GM11168 (cell line): ENCODE data around the gene DNAH14.
"Not testable (repeated sequence)": the region's sequence is repeated elsewhere in the genome, so short reads cannot be mapped to it uniquely, and the experiment has no call there.

ENCODE experiments used
- in situ Hi-C: fragments of 300-500 bp; cut with MboI; formaldehyde crosslinking; loops from one replicate; pipeline ENCODE4 v1.12.0; 2022; ENCODE audit warnings: low sequenced_read_pairs; ENCODE audit not compliant: unreplicated experiment

The DNAH14 gene

DNA sequence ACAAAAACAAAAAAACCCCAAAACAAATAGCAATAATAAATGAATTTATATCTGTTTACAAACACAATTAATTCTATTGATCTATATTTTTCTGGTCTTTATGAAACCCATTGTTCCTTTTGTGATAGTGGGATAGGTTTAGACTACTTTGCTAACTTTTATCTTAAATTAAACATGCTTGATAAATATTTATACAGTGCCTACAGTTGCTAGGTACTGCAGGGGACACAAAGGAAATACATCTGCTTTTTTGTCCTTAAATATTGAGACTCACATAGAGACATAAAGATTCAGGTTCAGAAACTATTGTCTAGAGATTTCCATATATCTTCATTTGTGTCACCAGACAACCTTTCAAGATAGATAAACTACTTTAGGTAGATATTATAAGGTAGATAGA is 8.5 kb upstream of the DNAH14 start:
- in situ Hi-C loops: no loop called here

DNA sequence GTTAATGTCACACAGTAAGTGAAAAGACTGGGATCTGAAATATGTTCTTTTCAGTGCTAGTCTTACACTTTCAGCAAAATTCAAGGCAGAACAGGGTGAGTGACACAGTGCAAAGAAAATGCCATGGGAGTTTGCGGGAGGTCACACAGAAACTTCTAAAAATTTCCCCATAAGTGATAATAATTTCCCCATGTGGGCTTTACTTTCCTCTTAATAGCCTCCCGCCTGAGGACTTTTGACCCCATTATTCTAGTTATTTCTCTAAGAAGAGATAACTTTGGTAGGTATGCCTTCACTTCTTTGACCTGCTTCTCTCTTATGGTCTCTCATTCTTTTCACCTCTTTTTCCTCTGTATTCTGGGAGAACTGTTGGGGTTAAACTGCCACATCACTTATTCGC is 8.1 kb upstream of the DNAH14 start:
- in situ Hi-C loops: no loop called here

- in situ Hi-C loops: no loop called here
These were observed 6.9 kb upstream of the DNAH14 start for GRCh38 chr1:224922404-224923164.

- in situ Hi-C loops: no loop called here
These were observed 5.7 kb upstream of the DNAH14 start for GRCh38 chr1:224923726-224924125.

DNA sequence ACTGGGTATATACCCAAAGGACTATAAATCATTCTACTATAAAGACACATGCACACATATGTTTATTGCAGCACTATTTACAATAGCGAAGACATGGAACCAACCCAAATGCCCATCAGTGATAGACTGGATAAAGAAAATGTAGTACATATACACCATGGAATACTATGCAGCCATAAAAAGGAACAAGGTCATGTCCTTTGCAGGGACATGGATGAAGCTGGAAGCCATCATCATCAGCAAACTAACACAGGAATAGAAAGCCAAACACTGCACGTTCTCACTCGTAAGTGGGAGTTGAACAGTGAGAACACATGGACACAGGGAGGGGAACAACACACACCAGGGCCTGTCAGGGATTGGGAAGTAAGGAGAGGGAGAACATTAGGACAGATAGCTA is 1.8 kb upstream of the DNAH14 start:
- in situ Hi-C loops: not testable (repeated sequence)

DNA sequence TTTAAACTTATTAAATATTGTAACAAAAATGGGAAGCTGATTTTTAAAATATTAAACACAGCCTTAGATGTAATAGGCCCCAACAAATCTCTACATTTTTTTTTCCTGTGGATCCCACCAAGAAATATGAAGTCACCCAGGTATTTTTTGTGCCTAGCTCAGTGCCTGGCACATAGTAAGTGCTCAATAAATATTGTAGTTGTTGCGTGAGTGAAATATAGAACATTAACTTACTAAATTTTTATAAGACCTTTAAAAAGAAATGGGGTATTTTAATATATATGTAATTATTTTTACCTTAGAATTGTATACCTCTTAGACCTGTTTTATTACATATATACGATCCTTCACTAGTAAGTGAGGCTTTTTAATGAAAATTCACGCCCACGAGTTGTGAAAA is 569 bp upstream of the DNAH14 start:
- in situ Hi-C loops: no loop called here

DNA sequence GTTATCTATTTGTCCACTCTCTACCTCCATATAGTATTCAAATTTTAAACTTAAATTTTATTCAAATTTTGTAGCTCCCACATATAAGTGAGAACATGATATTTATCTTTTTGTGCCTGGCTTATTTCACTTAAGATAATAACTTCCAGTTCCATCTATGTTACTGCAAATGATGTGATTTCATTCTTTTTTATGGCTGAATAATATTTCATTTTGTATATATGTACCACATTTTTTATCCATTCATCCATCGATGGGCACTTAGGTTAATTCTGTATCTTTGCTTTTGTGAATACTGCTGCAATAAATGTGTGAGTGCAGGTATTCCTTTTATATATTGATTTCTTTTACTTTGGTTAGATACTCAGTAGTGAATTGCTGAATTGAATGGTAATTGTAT is 2.1 kb downstream of the DNAH14 start:
- in situ Hi-C loops: no loop called here

- in situ Hi-C loops: no loop called here
These were observed 3.3 kb downstream of the DNAH14 start for GRCh38 chr1:224932607-224933249.

- in situ Hi-C loops: no loop called here
These were observed 4.1 kb downstream of the DNAH14 start for GRCh38 chr1:224933584-224933983.

GRCh38 chr1:224938652-224939051 is 9.2 kb downstream of the DNAH14 start:
- in situ Hi-C loops: no loop called here

DNA sequence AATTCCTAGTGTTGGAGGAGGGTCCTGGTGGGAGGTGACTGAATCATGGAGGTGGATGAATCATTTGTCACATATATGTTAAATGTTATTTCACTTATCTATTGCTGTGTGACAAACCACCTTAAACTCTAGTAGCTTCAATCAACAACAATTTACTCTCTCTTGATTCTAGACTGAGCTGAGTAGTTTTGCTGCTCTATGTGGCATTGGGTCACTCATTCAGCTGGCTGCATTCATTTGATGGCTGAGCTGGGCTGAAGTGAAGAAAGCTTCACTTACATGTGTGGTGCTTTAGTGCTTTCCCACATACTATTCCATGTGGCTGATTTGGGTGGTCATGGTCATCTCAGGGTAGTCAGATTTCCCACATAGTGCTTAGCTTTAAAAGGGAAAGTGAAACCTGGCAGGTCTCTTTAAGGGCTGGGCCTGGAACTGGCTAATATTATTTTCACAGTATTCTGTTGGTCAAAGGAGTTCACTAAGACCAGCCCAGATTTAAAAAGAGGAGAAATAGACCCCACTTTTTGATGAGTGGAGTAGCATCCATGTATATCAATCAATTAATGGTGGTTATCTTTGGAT is 10.5 kb downstream of the DNAH14 start:
- in situ Hi-C loops: no loop called here

GRCh38 chr1:224940735-224941134 is 11.3 kb downstream of the DNAH14 start:
- in situ Hi-C loops: not testable (repeated sequence)

DNA sequence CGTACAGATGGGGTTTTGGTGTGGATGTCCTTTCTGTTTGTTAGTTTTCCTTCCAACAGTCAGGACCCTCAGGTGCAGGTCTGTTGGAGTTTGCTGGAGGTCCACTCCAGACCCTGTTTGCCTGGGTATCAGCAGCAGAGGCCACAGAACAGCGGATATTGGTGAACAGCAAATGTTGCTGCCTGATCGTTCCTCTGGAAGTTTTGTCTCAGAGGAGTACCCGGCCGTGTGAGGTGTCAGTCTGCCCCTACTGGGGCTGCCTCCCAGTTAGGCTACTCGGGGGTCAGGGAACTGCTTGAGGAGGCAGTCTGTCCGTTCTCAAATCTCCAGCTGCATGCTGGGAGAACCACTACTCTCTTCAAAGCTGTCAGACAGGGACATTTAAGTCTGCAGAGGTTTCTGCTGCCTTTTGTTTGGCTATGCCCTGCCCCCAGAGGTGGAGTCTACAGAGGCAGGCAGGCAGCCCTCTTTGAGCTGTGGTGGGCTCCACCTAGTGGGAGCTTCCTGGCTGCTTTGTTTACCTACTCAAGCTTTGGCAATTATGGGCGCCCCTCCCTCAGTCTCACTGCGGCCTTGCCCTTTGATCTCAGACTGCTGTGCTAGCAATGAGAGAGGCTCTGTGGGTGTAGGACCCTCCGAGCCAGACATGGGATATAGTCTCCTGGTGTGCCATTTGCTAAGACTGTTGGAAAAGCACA is 16.3 kb downstream of the DNAH14 start:
- in situ Hi-C loops: loop anchor here (5.0 kb wide), 1 partner anchor 117 kb away; no protein-coding TSS in a partner anchor

DNA sequence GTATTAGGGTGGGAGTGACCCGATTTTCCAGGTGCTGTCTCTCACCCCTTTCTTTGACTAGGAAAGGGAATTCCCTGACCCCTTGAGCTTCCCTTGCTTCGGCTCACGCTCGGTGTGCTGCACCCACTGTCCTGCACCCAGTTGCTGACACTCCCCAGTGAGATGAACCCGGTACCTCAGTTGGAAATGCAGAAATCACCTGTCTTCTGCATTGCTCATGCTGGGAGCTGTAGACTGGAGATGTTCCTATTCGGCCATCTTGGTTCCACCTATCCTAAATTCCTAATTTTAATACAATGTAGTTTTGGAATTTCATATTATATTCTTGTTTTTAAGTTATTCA is 16.8 kb downstream of the DNAH14 start:
- in situ Hi-C loops: loop anchor here (5.0 kb wide), 1 partner anchor 116 kb away; no protein-coding TSS in a partner anchor

- in situ Hi-C loops: no loop called here
These were observed 28.2 kb downstream of the DNAH14 start for GRCh38 chr1:224957696-224958095.

DNA sequence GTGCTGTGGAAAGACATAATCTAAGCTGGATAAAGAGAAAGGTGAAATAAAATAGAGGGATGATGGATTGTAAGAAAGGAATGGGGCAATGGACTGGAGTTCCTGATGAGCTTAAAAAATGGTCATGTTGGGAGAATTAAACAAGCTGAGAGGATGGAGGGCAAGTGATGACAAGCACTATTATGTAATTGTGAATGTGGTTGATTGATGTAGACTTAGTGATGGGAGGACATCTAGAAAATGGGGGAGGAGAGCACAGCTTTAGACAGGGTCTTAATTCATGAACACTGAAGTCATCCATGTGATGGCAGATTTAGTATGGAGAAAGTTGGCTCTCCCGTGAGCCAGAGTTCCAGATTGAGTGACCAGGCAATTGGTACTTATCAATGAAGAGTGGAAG is 29.0 kb downstream of the DNAH14 start:
- in situ Hi-C loops: no loop called here

- in situ Hi-C loops: no loop called here
These were observed 29.6 kb downstream of the DNAH14 start for GRCh38 chr1:224959115-224959514.

DNA sequence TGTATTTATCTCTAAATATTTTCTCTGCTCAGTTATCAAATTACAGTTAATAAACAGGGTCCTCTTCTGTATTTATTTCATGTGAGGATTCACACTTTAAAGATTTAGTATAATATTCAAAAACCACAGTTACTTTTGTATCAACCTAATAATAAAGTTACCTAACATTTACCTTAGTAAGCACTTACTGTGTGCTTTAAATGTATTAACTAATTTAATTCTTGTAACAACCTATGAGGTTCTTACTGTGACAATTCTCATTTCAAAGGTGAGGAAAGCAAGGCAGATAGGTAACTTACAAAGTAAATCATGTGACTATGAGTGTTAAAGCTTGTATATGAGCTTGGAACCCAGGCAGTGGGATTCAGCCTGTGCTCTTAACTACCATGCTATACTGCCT is 30.2 kb downstream of the DNAH14 start:
- in situ Hi-C loops: no loop called here

GRCh38 chr1:224980181-224980580 is 50.7 kb downstream of the DNAH14 start:
- in situ Hi-C loops: no loop called here

DNA sequence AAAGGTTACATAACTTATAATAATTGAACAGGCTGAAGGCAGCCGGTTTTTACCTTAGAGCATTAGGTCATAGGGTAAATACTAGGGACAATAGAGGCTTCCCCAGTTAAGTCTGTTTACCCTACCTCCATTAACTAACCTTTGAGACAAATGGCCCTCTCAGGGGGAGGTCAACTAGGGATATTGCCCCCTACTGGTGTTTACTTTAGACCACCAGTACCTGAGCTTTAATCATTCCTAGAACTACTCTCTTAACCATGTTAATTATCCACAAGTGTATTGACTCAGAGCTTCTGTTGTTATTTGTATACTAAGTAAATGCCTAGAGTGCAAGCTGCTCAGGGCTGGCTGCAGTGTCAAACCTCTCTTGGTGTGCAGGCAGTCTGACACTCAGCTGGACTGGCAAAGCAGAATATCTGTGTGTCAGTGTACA is 52.5 kb downstream of the DNAH14 start:
- in situ Hi-C loops: not testable (repeated sequence)

GRCh38 chr1:224988042-224988441 is 58.6 kb downstream of the DNAH14 start:
- in situ Hi-C loops: no loop called here
